Liver (tissue), 9 donors: ENCODE results near the gene MYOM3. TPM values are rescaled to one million over a fixed set of nuclear protein-coding genes. Genes with fewer than 3 reads are reported as not detected.
A peak's percentile ranks its signal among the peaks of the same experiment; 100 is the strongest.

ENCODE experiments used
- DNase-seq: peaks from one replicate; pipeline ENCODE4 v3.0.0-alpha.2; 2017; ENCODE audit warnings: low spot score
- H3K27ac ChIP-seq, 2 donors: one replicate each; pipeline ENCODE4 v1.7.0; 2013; ENCODE audit warnings: inconsistent platforms in 2 of 2, low read length in 2 of 2, control low read depth in 1 of 2, low read depth in 1 of 2, mild to moderate bottlenecking in 1 of 2
- H3K27me3 ChIP-seq, 4 donors: one replicate each; pipeline versions ENCODE4 v1.6.1 to v1.7.0; 2013; ENCODE audit warnings: low read length in 3 of 4, inconsistent platforms in 1 of 4, mild to moderate bottlenecking in 1 of 4, moderate library complexity in 1 of 4; ENCODE audit not compliant: control insufficient read depth in 4 of 4, insufficient read depth in 4 of 4
- H3K36me3 ChIP-seq, 4 donors: one replicate each; pipeline versions ENCODE4 v1.6.1 to v1.7.0; 2013; ENCODE audit warnings: low read length in 3 of 4, mild to moderate bottlenecking in 3 of 4, low read depth in 1 of 4, moderate library complexity in 1 of 4; ENCODE audit not compliant: control insufficient read depth in 4 of 4, insufficient read depth in 3 of 4
- H3K4me1 ChIP-seq, 4 donors: one replicate each; pipeline versions ENCODE4 v1.6.1 to v1.7.0; 2013; ENCODE audit warnings: low read length in 3 of 4, mild to moderate bottlenecking in 3 of 4, moderate library complexity in 1 of 4; ENCODE audit not compliant: control insufficient read depth in 4 of 4, insufficient read depth in 4 of 4
- H3K4me3 ChIP-seq, 3 donors: one replicate each; pipeline versions ENCODE4 v1.6.1 to v1.7.0; 2013; ENCODE audit warnings: low read length in 3 of 3, control low read depth in 1 of 3, low read depth in 1 of 3, mild to moderate bottlenecking in 1 of 3
- H3K9ac ChIP-seq, 2 donors: one replicate each; pipeline ENCODE4 v1.7.0; 2013; ENCODE audit warnings: low read length in 2 of 2, mild to moderate bottlenecking in 2 of 2, moderate library complexity in 2 of 2, control low read depth in 1 of 2, low read depth in 1 of 2
- H3K9me3 ChIP-seq, 4 donors: one replicate each; pipeline versions ENCODE4 v1.6.1 to v1.7.0; 2013; ENCODE audit warnings: low read length in 3 of 4; ENCODE audit not compliant: control insufficient read depth in 4 of 4
- ATF3 ChIP-seq: IDR thresholded peaks from 2 replicates; pipeline ENCODE4 v1.6.1; 2016; ENCODE audit warnings: antibody characterized with exemption
- CTCF ChIP-seq: fragments of 150-350 bp; IDR thresholded peaks from 2 replicates; pipeline ENCODE4 v1.5.1; 2017; ENCODE audit warnings: improper control_type of control experiment, low read depth, low read length; ENCODE audit not compliant: missing input control
- EGR1 ChIP-seq, 2 donors: IDR thresholded peaks; 2 replicates each; pipeline ENCODE4 v1.6.1; 2016 to 2018; ENCODE audit warnings: antibody characterized with exemption in 2 of 2, low read depth in 2 of 2
- FOXA1 ChIP-seq: IDR thresholded peaks from 2 replicates; pipeline ENCODE4 v1.6.1; 2016; ENCODE audit warnings: antibody characterized with exemption
- FOXA2 ChIP-seq: IDR thresholded peaks from 2 replicates; pipeline ENCODE4 v1.6.1; 2016; ENCODE audit warnings: antibody characterized with exemption
- GABPA ChIP-seq, 2 donors: IDR thresholded peaks in 1 of 2; conservative IDR thresholded peaks in 1 of 2; 2 replicates each; pipeline ENCODE4 v1.6.1; 2016; ENCODE audit warnings: antibody characterized with exemption in 2 of 2, mild to moderate bottlenecking in 1 of 2, moderate library complexity in 1 of 2
- HNF4A ChIP-seq, 2 donors: conservative IDR thresholded peaks; 2 replicates each; pipeline ENCODE4 v1.6.1; 2016; ENCODE audit warnings: antibody characterized with exemption in 2 of 2, mild to moderate bottlenecking in 2 of 2
- HNF4G ChIP-seq: IDR thresholded peaks from 2 replicates; pipeline ENCODE4 v1.6.1; 2016; ENCODE audit warnings: antibody characterized with exemption
- JUND ChIP-seq, 2 donors: IDR thresholded peaks; 2 replicates each; pipeline ENCODE4 v1.6.1; 2016; ENCODE audit warnings: antibody characterized with exemption in 2 of 2
- MAX ChIP-seq: IDR thresholded peaks from 2 replicates; pipeline ENCODE4 v1.6.1; 2016; ENCODE audit warnings: antibody characterized with exemption
- NR2F2 ChIP-seq: IDR thresholded peaks from 2 replicates; pipeline ENCODE4 v1.6.1; 2016; ENCODE audit warnings: antibody characterized with exemption
- RAD21 ChIP-seq, 2 donors: IDR thresholded peaks; 2 replicates each; pipeline ENCODE4 v1.6.1; 2016; ENCODE audit warnings: antibody characterized with exemption in 2 of 2, mild to moderate bottlenecking in 2 of 2
- REST ChIP-seq: IDR thresholded peaks from 2 replicates; pipeline ENCODE4 v1.6.1; 2016; ENCODE audit warnings: antibody characterized with exemption, mild to moderate bottlenecking
- RXRA ChIP-seq, 2 donors: IDR thresholded peaks; 2 replicates each; pipeline ENCODE4 v1.6.1; 2017 to 2018; ENCODE audit warnings: antibody characterized with exemption in 2 of 2, mild to moderate bottlenecking in 1 of 2
- SP1 ChIP-seq: IDR thresholded peaks from 2 replicates; pipeline ENCODE4 v1.6.1; 2018; ENCODE audit warnings: antibody characterized with exemption, mild to moderate bottlenecking
- TAF1 ChIP-seq: conservative IDR thresholded peaks from 2 replicates; pipeline ENCODE4 v1.6.1; 2016; ENCODE audit warnings: antibody characterized with exemption, mild to moderate bottlenecking
- YY1 ChIP-seq: IDR thresholded peaks from 2 replicates; pipeline ENCODE4 v1.6.1; 2016; ENCODE audit warnings: antibody characterized with exemption, mild to moderate bottlenecking
- ZBTB33 ChIP-seq: IDR thresholded peaks from 2 replicates; pipeline ENCODE4 v1.6.1; 2016; ENCODE audit warnings: antibody characterized with exemption
- WGBS: extraction: QIAGEN DNeasy Blood & Tissue Kit; methylation state at CpG from one replicate; pipeline ENCODE4 v1.1.7; 2013; 5-methylcytosine and 5-hydroxymethylcytosine counted together
- polyA plus RNA-seq, 2 donors: library from polyadenylated mRNA; stranded (reverse) in 1 of 2; unstranded in 1 of 2; fragments of 200-250 nt in 1 of 2; fragments of >200 nt in 1 of 2; fragmentation: Nextera tagmentation in 1 of 2; extraction: Ambion mirVana in 1 of 2; gene quantifications; one replicate each; pipeline versions ENCODE4 v1.2.1 to v1.2.3, GENCODE V29; 2013 to 2015
- total RNA-seq, 2 donors: library from RNA; depleted of rRNA; stranded (reverse); fragments of >200 nt; gene quantifications; one replicate each; pipeline ENCODE4 v1.2.3, GENCODE V29; 2014
- donor health status: healthy.
- donor health status: healthy.
- donor health status: healthy.
- donor health status: healthy.
- donor health status: healthy.

Gene MYOM3
- total and polyA plus RNA-seq, 4 donors, result 0.01 to 0.17 (median 0.05) TPM; not detected in 1

- H3K4me3 ChIP-seq, result peak overlapping the region in 1 of 3 donors; percentile 2
- no peaks in the 10 kb centered on the region for H3K36me3 ChIP-seq
- no peaks in the 10 kb centered on the region for H3K9me3 ChIP-seq
- H3K27ac ChIP-seq, result peak overlapping the region; percentile 23 to 62
- no peaks in the 10 kb centered on the region for H3K27me3 ChIP-seq
- H3K4me1 ChIP-seq, result peaks cover 4 to 27% (median 24%) of the 10 kb centered on the region in 4 donors
- TF ChIP-seq CTCF (no peak), ATF3 (no peak), GABPA (IDR thresholded peaks at IDR 0.05 in 1 of 2, conservative IDR thresholded peaks at IDR 0.05 in 1 of 2) (peak in 1 of 2 donors; percentile 18), ZBTB33 (no peak), TAF1 (no peak), HNF4G (peak; percentile 71), EGR1 (IDR thresholded peaks at IDR 0.05; ENCODE audit: low read depth in 2 of 2) (peak; percentile 13 to 54), FOXA2 (no peak), NR2F2 (no peak), RAD21 (IDR thresholded peaks at IDR 0.05) (peak; percentile 12 to 32), JUND (IDR thresholded peaks at IDR 0.05) (peak; percentile 50 to 53), REST (peak; percentile 41), SP1 (peak; percentile 70), RXRA (IDR thresholded peaks at IDR 0.05) (peak; percentile 60 to 66), FOXA1 (no peak), YY1 (peak; percentile 41), MAX (peak; percentile 89), HNF4A (conservative IDR thresholded peaks at IDR 0.05) (peak; percentile 92 to 93)
- H3K9ac ChIP-seq, result no peak overlapping the region
- WGBS, result 56% methylated on average over 10 of the region's 10 CpGs
- no peak for DNase-seq
These were observed 29.5 kb upstream of the MYOM3 start for GRCh38 chr1:24141311-24141997.
